ENCODE measurements around the gene PIK3C3. TPM values are rescaled to one million over a fixed set of nuclear protein-coding genes. Genes with fewer than 3 reads are reported as not detected.
"Not testable (repeated sequence)": the region's sequence is repeated elsewhere in the genome, so short reads cannot be mapped to it uniquely, and the experiment has no call there.

PIK3C3 gene
- total RNA-seq, 2 donors from 2014 or later = 31.4 to 32.3 TPM

- ATAC-seq (no peak), DNase-seq (no peak)
- intact Hi-C loops (cut with DNase I) = no loop called here
Measured at GRCh38 chr18:42105394-42105793, 150.4 kb downstream of the PIK3C3 start.

DNA sequence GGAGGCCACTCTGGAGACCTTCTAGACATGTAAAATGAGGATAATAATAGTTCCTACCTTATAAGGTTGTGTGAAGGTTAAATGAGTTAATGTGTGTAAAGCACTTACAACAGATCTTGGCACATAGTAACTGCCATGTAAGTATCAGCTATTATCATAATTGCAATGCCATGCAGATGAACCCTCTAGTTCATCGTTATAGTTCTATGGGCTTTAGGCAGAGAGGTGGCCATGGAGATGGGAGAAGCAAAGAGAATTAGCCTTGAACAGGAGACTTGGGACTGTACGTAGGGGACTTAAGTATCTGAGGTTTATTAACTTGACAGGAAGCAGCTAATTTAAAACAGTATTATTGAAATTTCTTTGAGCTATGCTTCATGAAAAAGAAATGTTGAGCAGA is 151.8 kb downstream of the PIK3C3 start:
- ATAC-seq (no peak), DNase-seq (no peak)
- intact Hi-C loops (cut with DNase I) = no loop called here

GRCh38 chr18:42107287-42107686 is 152.3 kb downstream of the PIK3C3 start:
- no peak for ATAC-seq
- DNase-seq = no peak
- intact Hi-C loops (cut with DNase I) = no loop called here

GRCh38 chr18:42107691-42108450 is 152.8 kb downstream of the PIK3C3 start:
- ATAC-seq = no peak
- DNase-seq = no peak
- intact Hi-C loops (cut with DNase I) = no loop called here

DNA sequence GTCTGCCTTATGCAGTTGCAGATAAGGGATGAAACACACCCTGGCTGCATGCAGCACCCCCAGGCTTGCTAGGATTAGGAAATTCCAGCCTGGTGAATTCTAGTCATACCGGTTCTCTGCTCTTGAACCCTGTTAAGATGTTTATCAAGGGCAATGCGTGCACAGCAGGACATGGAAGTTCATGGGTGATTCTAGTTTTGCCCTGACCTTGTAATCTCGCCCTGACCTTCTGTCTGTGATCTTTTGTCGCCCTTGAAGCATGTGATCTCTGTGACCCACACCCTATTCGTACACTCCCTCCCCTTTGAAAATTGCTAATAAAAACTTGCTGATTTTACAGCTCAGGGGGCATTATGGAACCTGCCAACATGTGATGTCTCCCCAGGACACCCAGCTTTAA is 157.1 kb downstream of the PIK3C3 start:
- not testable (repeated sequence) for DNase-seq, ATAC-seq
- intact Hi-C loops (cut with DNase I) = loop anchor here in 1 of 2 donors (5.0 to 10.0 kb wide), 3 partner anchors 183 to 1450 kb away; no protein-coding TSS in a partner anchor

- intact Hi-C loops (cut with DNase I) = loop anchor here in 1 of 2 donors (5.0 to 10.0 kb wide), 3 partner anchors 182 to 1449 kb away; no protein-coding TSS in a partner anchor
- no peak for DNase-seq
- no peak for ATAC-seq
Measured at GRCh38 chr18:42112657-42113420, 157.8 kb downstream of the PIK3C3 start.

DNA sequence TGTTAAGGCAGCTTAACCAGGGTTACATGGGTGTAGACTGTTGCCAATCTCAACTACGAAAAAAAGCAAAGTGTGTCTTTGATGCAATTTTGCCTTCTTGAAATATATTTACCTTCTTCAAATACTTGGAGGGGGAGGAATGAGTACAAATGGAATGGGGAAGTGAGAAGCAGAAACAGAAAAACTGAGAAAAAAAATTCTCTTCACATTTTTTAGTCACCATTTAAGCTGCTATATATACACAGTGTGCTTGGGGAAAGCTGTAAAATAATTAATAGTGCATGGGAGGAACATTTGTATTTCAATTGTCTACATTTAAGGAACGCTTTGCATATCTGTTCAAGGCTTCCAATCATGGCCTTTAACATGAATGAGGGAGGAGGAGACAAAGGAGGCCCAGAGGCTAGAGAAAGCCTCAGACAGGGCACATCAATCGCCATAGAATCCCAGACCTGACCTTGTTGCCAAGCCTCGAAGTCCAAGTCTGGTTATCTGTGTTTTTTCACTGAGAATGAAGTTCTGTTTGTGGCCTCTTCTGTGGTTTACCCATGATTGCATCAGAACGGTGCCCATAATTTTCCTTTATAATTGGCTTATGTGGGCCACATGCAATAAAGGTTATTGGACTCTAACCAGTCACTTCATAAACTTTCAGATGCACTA is 158.6 kb downstream of the PIK3C3 start:
- ATAC-seq = no peak
- intact Hi-C loops (cut with DNase I) = loop anchor here in 1 of 2 donors (2.0 to 10.0 kb wide), 4 partner anchors 181 to 1449 kb away; no protein-coding TSS in a partner anchor
- DNase-seq = no peak

DNA sequence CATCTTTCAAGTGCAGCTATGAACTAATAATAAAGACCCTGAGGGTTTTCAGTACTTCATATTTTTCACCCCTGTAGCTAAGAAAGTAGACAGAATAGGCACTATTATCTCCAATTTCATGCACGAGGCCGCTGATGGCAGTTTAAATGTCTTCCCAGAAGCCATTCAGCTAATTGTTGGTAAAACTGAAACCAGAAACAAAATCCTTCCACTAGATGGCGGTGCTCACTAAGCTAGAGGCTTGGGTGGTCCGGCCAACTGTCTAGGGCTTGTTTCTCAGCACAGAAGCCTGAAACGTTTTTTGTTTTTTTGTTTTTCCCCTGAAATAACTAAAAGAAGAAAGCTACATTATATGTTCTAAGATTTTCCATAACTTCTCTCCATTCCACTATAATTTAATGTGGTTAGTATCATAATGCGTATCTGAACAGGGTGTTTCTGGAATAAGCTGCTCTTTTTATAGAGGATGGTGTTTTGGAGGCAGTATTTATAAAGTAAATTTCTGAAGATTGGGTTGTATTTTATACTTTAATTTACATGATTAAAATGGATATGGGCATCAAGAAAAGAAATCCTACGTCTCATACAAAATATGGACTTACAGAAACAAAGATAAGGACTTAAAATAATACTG is 159.4 kb downstream of the PIK3C3 start:
- ATAC-seq = peak; percentile 87 to 92
- intact Hi-C loops (cut with DNase I) = loop anchor here in 1 of 2 donors (2.0 to 10.0 kb wide), 4 partner anchors 180 to 1448 kb away; no protein-coding TSS in a partner anchor
- peak; percentile 44 for DNase-seq

- DNase-seq (no peak), ATAC-seq (no peak)
- intact Hi-C loops (cut with DNase I) = no loop called here
Measured at GRCh38 chr18:42126586-42126985, 171.6 kb downstream of the PIK3C3 start.

GRCh38 chr18:42131066-42131929 is 176.3 kb downstream of the PIK3C3 start:
- intact Hi-C loops (cut with DNase I) = no loop called here
- ATAC-seq = no peak
- no peak for DNase-seq

DNA sequence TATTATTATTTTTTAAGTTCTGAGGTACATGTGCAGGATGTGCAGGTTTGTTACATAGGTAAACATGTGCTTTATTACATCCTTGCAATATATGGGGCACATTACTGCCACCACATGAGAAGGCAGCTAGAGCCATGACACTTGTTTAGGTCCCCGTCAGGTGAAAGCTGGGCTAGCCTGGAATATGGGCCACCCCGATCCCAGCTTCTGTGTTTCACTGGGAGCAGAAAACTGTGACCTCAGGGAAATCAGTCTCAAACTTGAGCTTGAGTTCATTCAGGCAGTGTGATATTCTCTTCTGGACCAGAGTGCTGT is 176.9 kb downstream of the PIK3C3 start:
- ATAC-seq (no peak), DNase-seq (no peak)
- intact Hi-C loops (cut with DNase I) = no loop called here
